SK-N-SH (cell line): ENCODE measurements around the gene MYOCOS. TPM values are rescaled to one million over a fixed set of nuclear protein-coding genes. Genes with fewer than 3 reads are reported as not detected.

Source experiments
- CTCF ChIA-PET: fragments of 300-600, 350-600 bp; formaldehyde crosslinking; extraction: SDS; loops from one replicate; lab custom pipeline; 2021; lab: Yijun Ruan, JAX
- POLR2A ChIA-PET: fragments of 350-600 bp; sonication (Branson Sonifier 250); formaldehyde crosslinking; extraction: SDS; loops from one replicate; lab custom pipeline; 2020; ENCODE audit warnings: antibody characterized with exemption, inconsistent platforms; lab: Yijun Ruan, JAX
- DNase-seq: peaks from one replicate; pipeline ENCODE4 v3.0.0; 2012
- H2AFZ ChIP-seq: fragments of 200-600 bp; sonication (generic); 2 replicates; pipeline ENCODE4 v1.8.1; 2016; ENCODE audit warnings: antibody characterized with exemption, mild to moderate bottlenecking, low read depth
- H3F3A ChIP-seq: fragments of 200-600 bp; sonication (generic); replicated peaks from 2 replicates; pipeline ENCODE3; 2016; ENCODE audit warnings: antibody characterized with exemption, mild to moderate bottlenecking; ENCODE audit not compliant: insufficient read depth
- H3K27ac ChIP-seq, 2 experiments: fragments of 200-500 bp in 1 of 2; fragments of 200-600 bp in 1 of 2; sonication (Bioruptor generic) in 1 of 2; sonication (generic), shearing (Covaris generic) in 1 of 2; 2 replicates each; pipeline versions ENCODE4 v1.5.1 to v1.6.1; 2014 to 2016; ENCODE audit warnings: low read depth in 2 of 2, inconsistent platforms in 1 of 2, low read length in 1 of 2, mild to moderate bottlenecking in 1 of 2, mixed read lengths in 1 of 2
- H3K27me3 ChIP-seq: fragments of 200-600 bp; sonication (generic), shearing (Covaris generic); 2 replicates; pipeline ENCODE4 v1.6.1; 2016; ENCODE audit warnings: mixed run types; ENCODE audit not compliant: insufficient read depth
- H3K36me3 ChIP-seq, 2 experiments: fragments of 200-500 bp in 1 of 2; fragments of 200-600 bp in 1 of 2; sonication (Bioruptor generic) in 1 of 2; sonication (generic) in 1 of 2; replicated peaks in 1 of 2; 2 replicates each; pipeline versions ENCODE3 to v1.5.1; 2014 to 2016; ENCODE audit warnings: low read length in 1 of 2, mild to moderate bottlenecking in 1 of 2; ENCODE audit not compliant: insufficient read depth in 2 of 2, control insufficient read depth in 1 of 2
- H3K4me1 ChIP-seq, 2 experiments: fragments of 200-500 bp in 1 of 2; fragments of 200-600 bp in 1 of 2; sonication (Bioruptor generic) in 1 of 2; sonication (generic), shearing (Covaris generic) in 1 of 2; 2 replicates each; pipeline versions ENCODE4 v1.5.1 to v1.6.1; 2014 to 2016; ENCODE audit warnings: low read depth in 1 of 2, low read length in 1 of 2, mixed run types in 1 of 2; ENCODE audit not compliant: insufficient read depth in 2 of 2, control insufficient read depth in 1 of 2
- H3K4me2 ChIP-seq: fragments of 200-600 bp; sonication (generic), shearing (Covaris generic); 2 replicates; pipeline ENCODE4 v1.6.1; 2017; ENCODE audit warnings: mixed run types
- H3K4me3 ChIP-seq, 2 experiments: fragments of 200-500 bp in 1 of 2; fragments of 200-600 bp in 1 of 2; sonication (Bioruptor generic) in 1 of 2; sonication (generic), shearing (Covaris generic) in 1 of 2; 2 replicates each; pipeline versions ENCODE4 v1.5.1 to v1.8.1; 2014 to 2016; ENCODE audit warnings: low read depth in 2 of 2, inconsistent platforms in 1 of 2, low read length in 1 of 2, mild to moderate bottlenecking in 1 of 2, mixed read lengths in 1 of 2, moderate library complexity in 1 of 2
- H3K79me2 ChIP-seq: fragments of 200-600 bp; sonication (generic); 2 replicates; pipeline ENCODE4 v1.8.1; 2017; ENCODE audit warnings: mild to moderate bottlenecking; ENCODE audit not compliant: insufficient read depth
- H3K9ac ChIP-seq: fragments of 200-600 bp; sonication (generic); 2 replicates; pipeline ENCODE4 v1.6.1; 2017; ENCODE audit warnings: mixed run types
- H3K9me2 ChIP-seq: fragments of 200-600 bp; sonication (generic); 2 replicates; pipeline ENCODE4 v1.6.1; 2017; ENCODE audit warnings: mixed run types
- H3K9me3 ChIP-seq: fragments of 200-600 bp; sonication (generic); 2 replicates; pipeline ENCODE4 v1.6.1; 2017; ENCODE audit warnings: mixed run types, mild to moderate bottlenecking, moderate library complexity
- H4K20me1 ChIP-seq: fragments of 200-600 bp; sonication (generic); 2 replicates; pipeline ENCODE4 v1.6.1; 2017; ENCODE audit warnings: mild to moderate bottlenecking, mixed run types; ENCODE audit not compliant: insufficient read depth
- CTCF ChIP-seq: fragments of 200-600 bp; sonication (generic); IDR thresholded peaks from 2 replicates; pipeline ENCODE4 v1.6.1; 2017; ENCODE audit warnings: antibody characterized with exemption, mild to moderate bottlenecking, moderate library complexity
- EP300 ChIP-seq, 2 experiments: IDR thresholded peaks; 2 replicates each; pipeline versions ENCODE4 v1.4.0 to v1.6.1; 2012; ENCODE audit warnings: borderline replicate concordance in 1 of 2, low read depth in 1 of 2, low read length in 1 of 2
- FOXM1 ChIP-seq: IDR thresholded peaks from 2 replicates; pipeline ENCODE4 v1.4.0; 2012; ENCODE audit warnings: low read depth, mild to moderate bottlenecking
- GATA2 ChIP-seq: sonication (generic); formaldehyde crosslinking; IDR thresholded peaks from 2 replicates; pipeline ENCODE4 v1.5.0; 2020; ENCODE audit warnings: mild to moderate bottlenecking, missing genetic modification reagents
- IRF3 ChIP-seq: fragments of 150-350 bp; IDR thresholded peaks from 2 replicates; pipeline ENCODE4 v1.6.1; 2016; ENCODE audit warnings: mild to moderate bottlenecking, low read depth, low read length
- JUND ChIP-seq: IDR thresholded peaks from 2 replicates; pipeline ENCODE4 v1.4.0; 2012
- MEF2A ChIP-seq: IDR thresholded peaks from 2 replicates; pipeline ENCODE4 v1.4.0; 2012; ENCODE audit warnings: low read depth, borderline replicate concordance
- MXI1 ChIP-seq: IDR thresholded peaks from 2 replicates; pipeline ENCODE4 v1.6.1; 2012; ENCODE audit warnings: mild to moderate bottlenecking, low read depth, low read length, improper control_type of control experiment
- NFIC ChIP-seq: IDR thresholded peaks from 2 replicates; pipeline ENCODE4 v1.4.0; 2012; ENCODE audit warnings: borderline replicate concordance
- RAD21 ChIP-seq: IDR thresholded peaks from 2 replicates; pipeline ENCODE4 v1.6.1; 2012; ENCODE audit warnings: mild to moderate bottlenecking, low read length
- REST ChIP-seq: IDR thresholded peaks from 2 replicates; pipeline ENCODE4 v1.6.1; 2012; ENCODE audit warnings: mild to moderate bottlenecking, low read depth, low read length, moderate library complexity
- RFX5 ChIP-seq: IDR thresholded peaks from 2 replicates; pipeline ENCODE4 v1.6.1; 2012; ENCODE audit warnings: mild to moderate bottlenecking, improper control_type of control experiment, low read length
- SIN3A ChIP-seq: IDR thresholded peaks from 2 replicates; pipeline ENCODE4 v1.6.1; 2012; ENCODE audit warnings: low read depth, mild to moderate bottlenecking, low read length, moderate library complexity, borderline replicate concordance
- SMC3 ChIP-seq: IDR thresholded peaks from 2 replicates; pipeline ENCODE4 v1.6.1; 2012; ENCODE audit warnings: low read depth, low read length, improper control_type of control experiment
- TEAD4 ChIP-seq: IDR thresholded peaks from 2 replicates; pipeline ENCODE4 v1.4.0; 2012; ENCODE audit warnings: mild to moderate bottlenecking, borderline replicate concordance; ENCODE audit not compliant: insufficient read depth
- USF1 ChIP-seq: IDR thresholded peaks from 2 replicates; pipeline ENCODE4 v1.4.0; 2012; ENCODE audit warnings: low read depth, borderline replicate concordance
- YY1 ChIP-seq: IDR thresholded peaks from 2 replicates; pipeline ENCODE4 v1.4.0; 2012; ENCODE audit warnings: low read depth, mild to moderate bottlenecking
- ZBTB33 ChIP-seq: IDR thresholded peaks from 2 replicates; pipeline ENCODE4 v1.4.0; 2012; ENCODE audit warnings: low read depth, borderline replicate concordance
- WGBS: methylation state at CpG from one replicate; pipeline ENCODE4 v1.1.6; 2017; ENCODE audit warnings: low lambda C conversion rate; 5-methylcytosine and 5-hydroxymethylcytosine counted together
- polyA plus RNA-seq, 3 experiments: library from polyadenylated mRNA; depleted of rRNA; stranded (reverse); fragments of >200 nt; gene quantifications; 2 replicates each; pipeline ENCODE4 v1.2.3, GENCODE V29; 2012

The MYOCOS gene
- polyA plus RNA-seq, 1 of the 3 experiments (the other 2 are of a cell fraction) = not detected

- POLR2A ChIA-PET = no interaction called here
- 51% methylated on average over 8 of the region's 8 CpGs for WGBS
- Histone ChIP-seq H4K20me1 (no peaks in the 10 kb centered on the region), H3K4me3 (no peak overlapping the region), H3K9me2 (no peaks in the 10 kb centered on the region), H3K9ac (no peak overlapping the region), H3K36me3 (no peaks in the 10 kb centered on the region), H2AFZ (no peak overlapping the region), H3K79me2 (no peaks in the 10 kb centered on the region), H3K27me3 (peaks cover 6% of the 10 kb centered on the region; the same call in 1 of the 2 replicates), H3K4me1 (peaks cover 0 to 13% of the 10 kb centered on the region in 2 experiments; a peak in 2 of 4 replicates), H3K9me3 (no peaks in the 10 kb centered on the region), H3F3A (no peaks in the 10 kb centered on the region), H3K27ac (no peak overlapping the region), H3K4me2 (no peak overlapping the region)
- peak; percentile 27 for DNase-seq
- TF ChIP-seq EP300 (IDR thresholded peaks at IDR 0.05; ENCODE audit: borderline replicate concordance in 1 of 2, low read depth in 1 of 2, low read length in 1 of 2) (no peak), ZBTB33 (no peak), YY1 (no peak), REST (no peak), TEAD4 (no peak), NFIC (no peak), MXI1 (no peak), RAD21 (no peak)
- CTCF ChIA-PET = interaction anchor here (0.7 to 4.7 kb wide), 22 partner anchors 9 to 340 kb away, joined by 3 to 63 read pairs (median 6); partner anchors contain the start of genes MYOCOS and VAMP4
Measured at GRCh38 chr1:171645553-171646248, 23.7 kb downstream of the MYOCOS start.

- 68% methylated on average over 1 of the region's 1 CpG for WGBS
- Histone ChIP-seq H3K4me2 (no peak overlapping the region), H3K27me3 (peaks cover 6% of the 10 kb centered on the region; the same call in 1 of the 2 replicates), H3K9ac (no peak overlapping the region)
- no peak for TF ChIP-seq RFX5
- TF ChIP-seq JUND = no peak
- no peak for TF ChIP-seq GATA2 (CRISPR knock-in tag)
- no peak for TF ChIP-seq FOXM1
- no peak for TF ChIP-seq MEF2A
- no peak for TF ChIP-seq TEAD4
- TF ChIP-seq SIN3A = no peak
- TF ChIP-seq IRF3 = no peak
- TF ChIP-seq SMC3 = no peak
- no peak for TF ChIP-seq USF1
- no peak for TF ChIP-seq CTCF
- TF ChIP-seq, all 33 proteins: peak for 0
- no peaks in the 10 kb centered on the region for H3F3A ChIP-seq
- H3K27ac ChIP-seq = no peak overlapping the region
- CTCF ChIA-PET = interaction anchor here (0.6 to 4.7 kb wide), 8 partner anchors 9 to 340 kb away, joined by 3 to 63 read pairs (median 22); partner anchors contain the start of genes MYOCOS and VAMP4
- H3K4me1 ChIP-seq = peaks cover 0 to 13% of the 10 kb centered on the region in 2 experiments; a peak in 2 of 4 replicates
- POLR2A ChIA-PET = no interaction called here
- H3K4me3 ChIP-seq = no peak overlapping the region
- no peak for DNase-seq
- no peaks in the 10 kb centered on the region for H3K9me3 ChIP-seq
- no peaks in the 10 kb centered on the region for H3K36me3 ChIP-seq
- no peak overlapping the region for H2AFZ ChIP-seq
- H4K20me1 ChIP-seq = no peaks in the 10 kb centered on the region
- H3K9me2 ChIP-seq = no peaks in the 10 kb centered on the region
- no peaks in the 10 kb centered on the region for H3K79me2 ChIP-seq
Measured at GRCh38 chr1:171646249-171646560, 24.2 kb downstream of the MYOCOS start.
